ENCODE results near the gene ZNF141.

The ZNF141 gene

GRCh38 chr4:422587-422986, 85.0 kb downstream of the ZNF141 start:
- TF ChIP-seq CTCF (IDR thresholded peaks at IDR 0.05): no peak
